GM18505 (cell line): ENCODE results near the gene ALG12.

Source experiments
- ATAC-seq: cut with Tn5 transposase; IDR thresholded peaks from one replicate; pipeline ENCODE4 v1.9.1; 2021; ENCODE audit not compliant: unreplicated experiment
- POLR2A ChIP-seq: IDR thresholded peaks from 4 replicates; pipeline ENCODE4 v1.6.1; 2011; ENCODE audit warnings: borderline replicate concordance; ENCODE audit not compliant: insufficient read depth, insufficient read length; ENCODE audit errors: extremely low read depth

The ALG12 gene

GRCh38 chr22:49935561-49935960, 17.3 kb upstream of the ALG12 start:
- no peak for ATAC-seq
- no peak for TF ChIP-seq POLR2A

GRCh38 chr22:49934891-49935557, 16.8 kb upstream of the ALG12 start:
- no peak for TF ChIP-seq POLR2A
- ATAC-seq, result no peak

- no peak for TF ChIP-seq POLR2A
- ATAC-seq, result no peak
Observed at GRCh38 chr22:49934160-49934890, 16.1 kb upstream of the ALG12 start.

- no peak for TF ChIP-seq POLR2A
Observed at GRCh38 chr22:49933236-49934159, 15.3 kb upstream of the ALG12 start.

GRCh38 chr22:49930596-49931412, 12.6 kb upstream of the ALG12 start:
- no peak for ATAC-seq
- no peak for TF ChIP-seq POLR2A

More at GRCh38 chr22:49933236-49934159, 15.3 kb upstream of the ALG12 start:
- no peak for ATAC-seq

GRCh38 chr22:49929994-49930575, 11.8 kb upstream of the ALG12 start:
- no peak for TF ChIP-seq POLR2A
- ATAC-seq, result no peak

- no peak for ATAC-seq
- TF ChIP-seq POLR2A, result no peak
Observed at GRCh38 chr22:49929211-49929979, 11.2 kb upstream of the ALG12 start.

- TF ChIP-seq POLR2A, result no peak
- no peak for ATAC-seq
Observed at GRCh38 chr22:49928555-49929210, 10.4 kb upstream of the ALG12 start.

- no peak for TF ChIP-seq POLR2A
- no peak for ATAC-seq
Observed at GRCh38 chr22:49928185-49928495, 9.9 kb upstream of the ALG12 start.

GRCh38 chr22:49927483-49928184, 9.4 kb upstream of the ALG12 start:
- no peak for ATAC-seq
- no peak for TF ChIP-seq POLR2A

GRCh38 chr22:49926916-49927315, 8.7 kb upstream of the ALG12 start:
- no peak for ATAC-seq
- no peak for TF ChIP-seq POLR2A

GRCh38 chr22:49925525-49926128, 7.4 kb upstream of the ALG12 start:
- no peak for ATAC-seq
- TF ChIP-seq POLR2A, result peak; percentile 86
